Trophoblast cell (in vitro differentiated cells and primary cell): Measurements from ENCODE around the gene VWA8.
"Not testable (repeated sequence)": the region's sequence is repeated elsewhere in the genome, so short reads cannot be mapped to it uniquely, and the experiment has no call there.

Source experiments
- DNase-seq, 2 donors: peaks; one replicate each; pipeline ENCODE4 v3.0.0-alpha.2; 2016
- H2AFZ ChIP-seq: 2 replicates; pipeline ENCODE4 v1.6.1; 2013; ENCODE audit warnings: low read length, moderate library complexity, mild to moderate bottlenecking; ENCODE audit not compliant: insufficient read depth, poor library complexity
- H2AK5ac ChIP-seq: 2 replicates; pipeline ENCODE4 v1.6.1; 2013; ENCODE audit warnings: mild to moderate bottlenecking, low read length
- H2BK120ac ChIP-seq: 2 replicates; pipeline ENCODE4 v1.6.1; 2013; ENCODE audit warnings: low read length, mild to moderate bottlenecking, moderate library complexity; ENCODE audit not compliant: insufficient read depth, poor library complexity
- H2BK12ac ChIP-seq: 2 replicates; pipeline ENCODE4 v1.6.1; 2013; ENCODE audit warnings: mild to moderate bottlenecking, low read length, moderate library complexity
- H2BK5ac ChIP-seq: 2 replicates; pipeline ENCODE4 v1.6.1; 2013; ENCODE audit warnings: low read length, low read depth, moderate library complexity, mild to moderate bottlenecking; ENCODE audit not compliant: poor library complexity
- H3K14ac ChIP-seq: 2 replicates; pipeline ENCODE4 v1.6.1; 2013; ENCODE audit warnings: mild to moderate bottlenecking, low read length
- H3K18ac ChIP-seq: 2 replicates; pipeline ENCODE4 v1.6.1; 2013; ENCODE audit warnings: mild to moderate bottlenecking, low read length
- H3K23ac ChIP-seq: 2 replicates; pipeline ENCODE4 v1.6.1; 2013; ENCODE audit warnings: low read length
- H3K27ac ChIP-seq: 2 replicates; pipeline ENCODE4 v1.5.1; 2013; ENCODE audit warnings: low read depth, mild to moderate bottlenecking, inconsistent platforms, low read length, moderate library complexity
- H3K27me3 ChIP-seq: 2 replicates; pipeline ENCODE4 v1.6.1; 2013; ENCODE audit warnings: inconsistent platforms, mild to moderate bottlenecking, low read length, moderate library complexity; ENCODE audit not compliant: insufficient read depth
- H3K36me3 ChIP-seq, 2 experiments: 1 replicate in 1 of 2; 2 replicates in 1 of 2; pipeline ENCODE4 v1.6.1; 2013; ENCODE audit warnings: low read length in 2 of 2, mild to moderate bottlenecking in 2 of 2, moderate library complexity in 1 of 2; ENCODE audit not compliant: insufficient read depth in 2 of 2, control insufficient read depth in 1 of 2
- H3K4ac ChIP-seq: 2 replicates; pipeline ENCODE4 v1.6.1; 2013; ENCODE audit warnings: low read depth, mild to moderate bottlenecking, low read length, moderate library complexity
- H3K4me1 ChIP-seq, 2 experiments: 1 replicate in 1 of 2; 2 replicates in 1 of 2; pipeline ENCODE4 v1.6.1; 2013; ENCODE audit warnings: low read length in 2 of 2, mild to moderate bottlenecking in 2 of 2, moderate library complexity in 1 of 2; ENCODE audit not compliant: insufficient read depth in 2 of 2, control insufficient read depth in 1 of 2
- H3K4me2 ChIP-seq: 2 replicates; pipeline ENCODE4 v1.6.1; 2013; ENCODE audit warnings: inconsistent platforms, mild to moderate bottlenecking, low read length, moderate library complexity
- H3K4me3 ChIP-seq: 2 replicates; pipeline ENCODE4 v1.5.1; 2013; ENCODE audit warnings: mild to moderate bottlenecking, low read depth, low read length, inconsistent platforms
- H3K79me1 ChIP-seq: one replicate; pipeline ENCODE4 v1.6.1; 2013; ENCODE audit warnings: low read length
- H3K79me2 ChIP-seq: 2 replicates; pipeline ENCODE4 v1.6.1; 2013; ENCODE audit warnings: low read length, mild to moderate bottlenecking; ENCODE audit not compliant: control insufficient read depth, insufficient read depth, poor library complexity
- H3K9ac ChIP-seq: 2 replicates; pipeline ENCODE4 v1.6.1; 2013; ENCODE audit warnings: mild to moderate bottlenecking, low read length
- H3K9me3 ChIP-seq: 2 replicates; pipeline ENCODE4 v1.6.1; 2013; ENCODE audit warnings: low read depth, mild to moderate bottlenecking, control low read depth, inconsistent platforms, low read length; ENCODE audit not compliant: insufficient read depth
- H4K12ac ChIP-seq: 2 replicates; pipeline ENCODE4 v1.6.1; 2013; ENCODE audit warnings: low read depth, mild to moderate bottlenecking, low read length, moderate library complexity
- H4K8ac ChIP-seq: 2 replicates; pipeline ENCODE4 v1.6.1; 2013; ENCODE audit warnings: low read depth, mild to moderate bottlenecking, low read length, moderate library complexity
- H4K91ac ChIP-seq: one replicate; pipeline ENCODE4 v1.6.1; 2013; ENCODE audit warnings: low read depth, mild to moderate bottlenecking, low read length, moderate library complexity
- WGBS: extraction: QIAGEN DNeasy Blood & Tissue Kit; methylation state at CpG from one replicate; pipeline ENCODE4 v1.1.7; 2013; ENCODE audit warnings: missing lambda C conversion rate; ENCODE audit not compliant: insufficient read length, insufficient coverage; ENCODE audit errors: extremely low coverage; 5-methylcytosine and 5-hydroxymethylcytosine counted together

VWA8 gene

DNA sequence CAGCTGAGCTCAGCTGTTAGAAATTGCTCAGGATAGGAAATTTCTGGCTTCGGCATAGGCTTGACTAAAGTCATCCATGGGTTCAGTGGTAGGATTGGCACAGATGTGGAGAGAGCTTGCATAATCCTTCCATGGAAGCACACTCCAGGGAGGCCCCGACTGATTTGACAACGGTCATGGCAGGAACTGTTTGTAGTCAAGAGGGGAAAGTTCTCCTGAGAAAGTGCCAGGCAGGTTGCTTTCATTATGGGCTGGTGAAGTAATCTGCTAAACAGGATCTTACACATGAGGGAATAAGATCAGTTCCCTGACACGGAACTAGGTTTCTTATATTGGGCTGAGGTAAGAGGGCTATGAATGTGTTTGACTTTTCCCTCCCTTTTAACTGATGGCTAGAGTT is 383.5 kb downstream of the VWA8 start:
- Histone ChIP-seq H2BK120ac (no peak overlapping the region), H4K91ac (no peak overlapping the region), H3K23ac (no peak overlapping the region), H3K9me3 (no peaks in the 10 kb centered on the region), H3K4me1 (peaks cover 0 to 5% of the 10 kb centered on the region in 2 experiments), H2AFZ (no peak overlapping the region), H4K8ac (no peak overlapping the region), H3K4me3 (no peak overlapping the region), H3K18ac (no peak overlapping the region), H3K36me3 (no peaks in the 10 kb centered on the region), H3K4ac (no peak overlapping the region), H3K27me3 (no peaks in the 10 kb centered on the region), H2BK5ac (no peak overlapping the region), H3K27ac (no peak overlapping the region), H2BK12ac (no peak overlapping the region), H3K4me2 (no peak overlapping the region), H3K14ac (no peak overlapping the region), H3K79me2 (no peaks in the 10 kb centered on the region), H2AK5ac (no peak overlapping the region), H3K79me1 (peaks cover 2% of the 10 kb centered on the region), H4K12ac (no peak overlapping the region), H3K9ac (no peak overlapping the region)
- no CpG with 5 or more reads among the region's 4 CpGs for WGBS
- DNase-seq = no peak

DNA sequence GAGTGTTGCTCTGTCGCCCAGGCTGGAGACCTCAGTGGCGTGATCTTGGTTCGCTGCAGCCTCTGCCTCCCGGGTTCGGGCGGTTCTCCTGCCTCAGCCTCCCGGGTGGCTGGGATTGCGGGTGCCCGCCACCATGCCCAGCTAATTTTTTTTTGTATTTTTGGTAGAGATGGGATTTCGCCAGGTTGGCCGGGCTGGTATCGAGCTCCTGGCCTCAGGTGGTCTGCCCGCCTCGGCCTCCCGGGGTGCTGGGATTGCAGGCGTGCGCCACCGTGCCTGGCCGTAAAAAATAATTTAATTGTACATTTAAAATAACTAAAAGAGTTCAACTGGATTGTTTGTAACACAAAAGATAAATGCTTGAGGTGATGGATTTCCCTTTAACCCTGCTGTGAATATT is 387.3 kb downstream of the VWA8 start:
- H2AFZ ChIP-seq, H3K18ac ChIP-seq, H3K9me3 ChIP-seq, H3K4me2 ChIP-seq, H3K23ac ChIP-seq, H3K14ac ChIP-seq, H2AK5ac ChIP-seq, DNase-seq, H3K9ac ChIP-seq, H3K27me3 ChIP-seq, H3K36me3 ChIP-seq, H3K4ac ChIP-seq, H3K4me3 ChIP-seq, H4K8ac ChIP-seq, H2BK120ac ChIP-seq, H2BK5ac ChIP-seq, H2BK12ac ChIP-seq, H4K91ac ChIP-seq, H3K79me2 ChIP-seq, H3K79me1 ChIP-seq, H4K12ac ChIP-seq, H3K27ac ChIP-seq, H3K4me1 ChIP-seq: not testable (repeated sequence)
- WGBS = no CpG with 5 or more reads among the region's 19 CpGs

DNA sequence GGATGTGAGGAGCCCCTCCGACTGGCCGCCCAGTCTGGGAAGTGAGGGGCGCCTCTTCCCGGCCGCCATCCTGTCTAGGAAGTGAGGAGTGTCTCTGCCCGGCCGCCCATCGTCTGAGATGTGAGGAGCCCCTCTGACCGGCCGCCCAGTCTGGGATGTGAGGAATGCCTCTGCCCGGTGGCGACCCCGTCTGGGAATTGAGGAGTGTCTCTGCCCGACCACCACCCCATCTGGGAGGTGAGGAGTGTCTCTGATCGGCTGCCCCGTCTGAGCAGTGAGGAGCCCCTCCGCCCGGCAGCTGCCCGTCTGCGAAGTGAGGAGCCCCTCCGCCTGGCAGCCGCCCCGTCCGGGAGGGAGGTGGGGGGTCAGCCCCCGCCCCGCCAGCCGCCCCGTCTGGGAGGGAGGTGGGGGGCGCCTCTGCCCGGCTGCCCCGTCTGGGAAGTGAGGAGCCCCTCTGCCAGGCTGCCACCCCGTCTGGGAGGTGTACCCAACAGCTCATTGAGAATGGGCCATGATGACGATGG is 389.0 kb downstream of the VWA8 start:
- not testable (repeated sequence) for DNase-seq, H3K27me3 ChIP-seq, H2AFZ ChIP-seq, H3K14ac ChIP-seq, H3K9ac ChIP-seq, H3K36me3 ChIP-seq, H3K4me2 ChIP-seq, H3K23ac ChIP-seq, H3K9me3 ChIP-seq, H3K4ac ChIP-seq, H3K4me1 ChIP-seq, H2BK12ac ChIP-seq, H3K4me3 ChIP-seq, H3K18ac ChIP-seq, H3K27ac ChIP-seq, H2BK5ac ChIP-seq, H3K79me1 ChIP-seq, H4K12ac ChIP-seq, H3K79me2 ChIP-seq, H4K91ac ChIP-seq, H2AK5ac ChIP-seq, H2BK120ac ChIP-seq, H4K8ac ChIP-seq
- WGBS = no CpG with 5 or more reads among the region's 33 CpGs

DNA sequence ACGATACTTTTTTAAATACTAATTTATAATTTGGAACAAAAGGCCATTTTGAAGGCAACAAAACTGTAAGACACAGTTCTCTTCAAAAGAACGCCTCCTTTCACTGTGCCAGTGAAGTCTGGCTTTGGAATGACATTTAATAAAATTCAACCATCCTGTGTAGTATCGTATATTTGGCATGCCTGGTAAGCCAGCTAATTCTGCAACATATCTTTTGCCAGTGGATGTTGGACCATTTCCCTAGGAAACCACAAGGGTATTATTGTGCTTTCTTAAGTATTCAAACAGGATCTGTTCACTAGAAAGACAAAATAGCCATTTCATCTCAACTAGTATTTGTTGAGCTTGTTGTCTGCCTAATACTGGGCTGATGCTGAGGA is 391.9 kb downstream of the VWA8 start:
- no CpG with 5 or more reads among the region's 3 CpGs for WGBS
- Histone ChIP-seq H3K14ac (no peak overlapping the region), H2BK120ac (no peak overlapping the region), H2BK5ac (no peak overlapping the region), H3K4me3 (no peak overlapping the region), H2BK12ac (no peak overlapping the region), H4K91ac (no peak overlapping the region), H2AFZ (no peak overlapping the region), H3K9ac (no peak overlapping the region), H3K4ac (no peak overlapping the region), H3K79me1 (no peaks in the 10 kb centered on the region), H3K4me1 (peaks cover 0 to 2% of the 10 kb centered on the region in 2 experiments), H3K4me2 (no peak overlapping the region), H2AK5ac (no peak overlapping the region), H4K8ac (no peak overlapping the region), H3K27ac (no peak overlapping the region), H3K23ac (no peak overlapping the region), H3K36me3 (peaks cover 0 to 4% of the 10 kb centered on the region in 2 experiments), H4K12ac (no peak overlapping the region), H3K9me3 (peaks cover 3% of the 10 kb centered on the region), H3K27me3 (no peaks in the 10 kb centered on the region), H3K18ac (no peak overlapping the region), H3K79me2 (no peaks in the 10 kb centered on the region)
- DNase-seq = no peak
